NT2/D1 (cell line): ENCODE measurements around the gene UBASH3B.

Source experiments
- DNase-seq: peaks from one replicate; pipeline ENCODE4 v3.0.0-alpha.2; 2011; ENCODE audit warnings: low read depth, low spot score
- H3K27me3 ChIP-seq: 2 replicates; pipeline ENCODE4 v1.6.0; 2011; ENCODE audit warnings: mild to moderate bottlenecking; ENCODE audit not compliant: insufficient read length, insufficient read depth
- H3K36me3 ChIP-seq: 2 replicates; pipeline ENCODE4 v1.6.1; 2011; ENCODE audit warnings: mild to moderate bottlenecking, low read length, mixed read lengths; ENCODE audit not compliant: insufficient read depth, insufficient read length
- H3K4me1 ChIP-seq: 2 replicates; pipeline ENCODE4 v1.5.1; 2011; ENCODE audit not compliant: insufficient read depth, insufficient read length
- H3K4me3 ChIP-seq: 2 replicates; pipeline ENCODE4 v1.5.1; 2011; ENCODE audit warnings: low read depth; ENCODE audit not compliant: insufficient read length
- H3K9ac ChIP-seq: 2 replicates; pipeline ENCODE4 v1.6.0; 2011; ENCODE audit warnings: low read depth; ENCODE audit not compliant: insufficient read length
- H3K9me3 ChIP-seq: 2 replicates; pipeline ENCODE4 v1.5.1; 2011; ENCODE audit warnings: mild to moderate bottlenecking, low read length; ENCODE audit not compliant: insufficient read depth
- SUZ12 ChIP-seq: IDR thresholded peaks from 2 replicates; pipeline ENCODE4 v1.6.1; 2011; ENCODE audit not compliant: insufficient read length, insufficient read depth; ENCODE audit errors: extremely low read depth
- YY1 ChIP-seq: IDR thresholded peaks from 2 replicates; pipeline ENCODE4 v1.6.1; 2011; ENCODE audit not compliant: insufficient read length, insufficient read depth
- ZNF274 ChIP-seq: IDR thresholded peaks from 2 replicates; pipeline ENCODE4 v1.6.1; 2011; ENCODE audit warnings: mild to moderate bottlenecking, low read depth, low read length

UBASH3B gene

GRCh38 chr11:122744357-122744756 lies 88.8 kb downstream of the UBASH3B start:
- no peak for DNase-seq
- Histone ChIP-seq H3K27me3 (no peaks in the 10 kb centered on the region), H3K4me3 (no peak overlapping the region), H3K9me3 (no peaks in the 10 kb centered on the region), H3K4me1 (no peaks in the 10 kb centered on the region), H3K9ac (no peak overlapping the region), H3K36me3 (peaks cover 3% of the 10 kb centered on the region)
- no peak for TF ChIP-seq SUZ12
- TF ChIP-seq ZNF274: no peak
- TF ChIP-seq YY1: no peak

GRCh38 chr11:122745111-122745510 lies 89.6 kb downstream of the UBASH3B start:
- Histone ChIP-seq H3K4me1 (no peaks in the 10 kb centered on the region), H3K4me3 (no peak overlapping the region), H3K36me3 (peaks cover 3% of the 10 kb centered on the region), H3K9me3 (no peaks in the 10 kb centered on the region), H3K9ac (no peak overlapping the region), H3K27me3 (no peaks in the 10 kb centered on the region)
- no peak for DNase-seq
- TF ChIP-seq ZNF274: no peak
- no peak for TF ChIP-seq SUZ12
- TF ChIP-seq YY1: no peak

GRCh38 chr11:122746050-122746478 lies 90.5 kb downstream of the UBASH3B start:
- Histone ChIP-seq H3K9me3 (no peaks in the 10 kb centered on the region), H3K4me1 (no peaks in the 10 kb centered on the region), H3K4me3 (no peak overlapping the region), H3K27me3 (no peaks in the 10 kb centered on the region), H3K36me3 (peaks cover 3% of the 10 kb centered on the region), H3K9ac (no peak overlapping the region)
- DNase-seq: no peak
- TF ChIP-seq ZNF274 (no peak), SUZ12 (no peak), YY1 (no peak)

- no peaks in the 10 kb centered on the region for H3K4me1 ChIP-seq
- H3K4me3 ChIP-seq: no peak overlapping the region
- no peak overlapping the region for H3K9ac ChIP-seq
- H3K9me3 ChIP-seq: no peaks in the 10 kb centered on the region
- no peak for TF ChIP-seq SUZ12
- no peak for TF ChIP-seq YY1
- TF ChIP-seq ZNF274: no peak
- no peak for DNase-seq
- H3K36me3 ChIP-seq: peaks cover 3% of the 10 kb centered on the region
- H3K27me3 ChIP-seq: no peaks in the 10 kb centered on the region
Measured at GRCh38 chr11:122746611-122747244, 91.2 kb downstream of the UBASH3B start.

- Histone ChIP-seq H3K4me3 (no peak overlapping the region), H3K4me1 (no peaks in the 10 kb centered on the region), H3K36me3 (peaks cover 3% of the 10 kb centered on the region), H3K9me3 (no peaks in the 10 kb centered on the region), H3K27me3 (no peaks in the 10 kb centered on the region), H3K9ac (no peak overlapping the region)
- DNase-seq: no peak
- TF ChIP-seq YY1 (no peak), ZNF274 (no peak), SUZ12 (no peak)
Measured at GRCh38 chr11:122747351-122747781, 91.8 kb downstream of the UBASH3B start.

GRCh38 chr11:122749005-122749687 lies 93.6 kb downstream of the UBASH3B start:
- TF ChIP-seq ZNF274 (no peak), SUZ12 (no peak), YY1 (no peak)
- Histone ChIP-seq H3K9me3 (no peaks in the 10 kb centered on the region), H3K4me3 (no peak overlapping the region), H3K27me3 (no peaks in the 10 kb centered on the region), H3K9ac (no peak overlapping the region), H3K4me1 (no peaks in the 10 kb centered on the region), H3K36me3 (peaks cover 3% of the 10 kb centered on the region)
- DNase-seq: no peak

GRCh38 chr11:122750049-122750448 lies 94.5 kb downstream of the UBASH3B start:
- no peak for DNase-seq
- no peak overlapping the region for H3K9ac ChIP-seq
- H3K36me3 ChIP-seq: peaks cover 3% of the 10 kb centered on the region
- TF ChIP-seq ZNF274: no peak
- TF ChIP-seq YY1: no peak
- no peak for TF ChIP-seq SUZ12
- no peaks in the 10 kb centered on the region for H3K9me3 ChIP-seq
- no peak overlapping the region for H3K4me3 ChIP-seq
- H3K4me1 ChIP-seq: no peaks in the 10 kb centered on the region
- H3K27me3 ChIP-seq: no peaks in the 10 kb centered on the region
